IMR-90 (cell line): ENCODE data around the gene EPSTI1. TPM values are rescaled to one million over a fixed set of nuclear protein-coding genes. Genes with fewer than 3 reads are reported as not detected.

ENCODE experiments used
- ATAC-seq: fragments of 200-7000 bp; cut with Tn5 transposase; 2 replicates; pipeline ENCODE4 v1.9.1; 2020; ENCODE audit warnings: low read depth, mild to moderate bottlenecking, moderate library complexity
- BruUV-seq: library from RNA; stranded (reverse); fragments of 400-500 nt; replicated peaks from 2 replicates; lab custom pipeline; 2021; lab: Mats Ljungman, UMichigan
- CTCF ChIA-PET: fragments of 300-600 bp; formaldehyde crosslinking; extraction: SDS; loops from one replicate; lab custom pipeline; 2021; ENCODE audit warnings: antibody characterized with exemption; lab: Yijun Ruan, JAX
- POLR2A ChIA-PET: fragments of 300-600 bp; sonication (Branson Sonifier 250); formaldehyde crosslinking; loops from one replicate; lab custom pipeline; 2022; ENCODE audit warnings: antibody characterized with exemption; ENCODE audit not compliant: unreplicated experiment; lab: Charles Lee
- DNase-seq: peaks from one replicate; pipeline ENCODE4 v3.0.0; 2013
- H2AFZ ChIP-seq: replicated peaks from 2 replicates; pipeline ENCODE3; 2013; ENCODE audit warnings: low read length, mild to moderate bottlenecking; ENCODE audit not compliant: poor library complexity
- H2AK5ac ChIP-seq: 2 replicates; pipeline ENCODE4 v1.6.1; 2013; ENCODE audit warnings: low read depth, low read length, inconsistent platforms
- H2AK9ac ChIP-seq: replicated peaks from 2 replicates; pipeline ENCODE3; 2013; ENCODE audit warnings: mild to moderate bottlenecking, low read depth, low read length, moderate library complexity; ENCODE audit not compliant: poor library complexity
- H2BK120ac ChIP-seq: 2 replicates; pipeline ENCODE4 v1.6.1; 2013; ENCODE audit warnings: low read depth, low read length, inconsistent platforms
- H2BK15ac ChIP-seq: 3 replicates; pipeline ENCODE4 v1.6.1; 2013; ENCODE audit warnings: low read depth, low read length, inconsistent platforms
- H2BK20ac ChIP-seq: 2 replicates; pipeline ENCODE4 v1.6.1; 2013; ENCODE audit warnings: low read depth, mild to moderate bottlenecking, inconsistent platforms, low read length, moderate library complexity
- H2BK5ac ChIP-seq: 2 replicates; pipeline ENCODE4 v1.6.1; 2013; ENCODE audit warnings: mild to moderate bottlenecking, low read depth, low read length, inconsistent platforms; ENCODE audit not compliant: poor library complexity, severe bottlenecking
- H3K14ac ChIP-seq: replicated peaks from 2 replicates; pipeline ENCODE4 v1.6.1; 2013; ENCODE audit warnings: low read depth, low read length, inconsistent platforms
- H3K18ac ChIP-seq: 2 replicates; pipeline ENCODE4 v1.6.1; 2013; ENCODE audit warnings: low read depth, low read length, control low read depth
- H3K23ac ChIP-seq: 2 replicates; pipeline ENCODE4 v1.6.1; 2013; ENCODE audit warnings: low read depth, low read length, inconsistent platforms
- H3K27ac ChIP-seq: 2 replicates; pipeline ENCODE4 v1.5.1; 2013; ENCODE audit warnings: mild to moderate bottlenecking, control low read depth, low read length; ENCODE audit not compliant: insufficient read depth
- H3K27me3 ChIP-seq: 2 replicates; pipeline ENCODE4 v1.6.1; 2013; ENCODE audit warnings: low read length; ENCODE audit not compliant: control insufficient read depth, insufficient read depth
- H3K36me3 ChIP-seq: 2 replicates; pipeline ENCODE4 v1.6.1; 2013; ENCODE audit warnings: low read length, mixed read lengths; ENCODE audit not compliant: control insufficient read depth, insufficient read depth
- H3K4ac ChIP-seq: 2 replicates; pipeline ENCODE4 v1.6.1; 2013; ENCODE audit warnings: low read depth, low read length, inconsistent platforms
- H3K4me1 ChIP-seq: 2 replicates; pipeline ENCODE4 v1.6.1; 2013; ENCODE audit warnings: low read length, mixed read lengths; ENCODE audit not compliant: control insufficient read depth, insufficient read depth
- H3K4me2 ChIP-seq: 2 replicates; pipeline ENCODE4 v1.6.1; 2013; ENCODE audit warnings: low read depth, mild to moderate bottlenecking, control low read depth, low read length, moderate library complexity
- H3K4me3 ChIP-seq: 2 replicates; pipeline ENCODE4 v1.5.1; 2013; ENCODE audit warnings: low read depth, mild to moderate bottlenecking, control low read depth, low read length, moderate library complexity; ENCODE audit not compliant: insufficient read depth
- H3K56ac ChIP-seq: 2 replicates; pipeline ENCODE4 v1.6.1; 2013; ENCODE audit warnings: low read length, inconsistent platforms; ENCODE audit not compliant: insufficient read depth; ENCODE audit errors: extremely low read depth
- H3K79me1 ChIP-seq, 2 experiments: 2 replicates each; pipeline ENCODE4 v1.6.1; 2013; ENCODE audit warnings: low read length in 2 of 2, inconsistent platforms in 1 of 2, low read depth in 1 of 2
- H3K9ac ChIP-seq: 2 replicates; pipeline ENCODE4 v1.6.1; 2013; ENCODE audit warnings: low read depth, low read length, control low read depth
- H3K9me1 ChIP-seq: 2 replicates; pipeline ENCODE4 v1.6.1; 2013; ENCODE audit warnings: low read length, inconsistent platforms; ENCODE audit not compliant: insufficient read depth
- H3K9me3 ChIP-seq: 2 replicates; pipeline ENCODE4 v1.6.1; 2013; ENCODE audit warnings: low read length; ENCODE audit not compliant: control insufficient read depth, insufficient read depth
- H4K20me1 ChIP-seq: 2 replicates; pipeline ENCODE4 v1.6.1; 2013; ENCODE audit warnings: low read length, inconsistent platforms; ENCODE audit not compliant: insufficient read depth
- H4K5ac ChIP-seq: 2 replicates; pipeline ENCODE4 v1.6.1; 2013; ENCODE audit warnings: mild to moderate bottlenecking, low read depth, low read length, control low read depth
- H4K8ac ChIP-seq, 2 experiments: 2 replicates each; pipeline ENCODE4 v1.6.1; 2013; ENCODE audit warnings: low read depth in 2 of 2, low read length in 2 of 2, control low read depth in 1 of 2, inconsistent platforms in 1 of 2
- H4K91ac ChIP-seq: 2 replicates; pipeline ENCODE4 v1.6.1; 2013; ENCODE audit warnings: low read depth, low read length, inconsistent platforms; ENCODE audit not compliant: insufficient read depth
- CHD1 ChIP-seq: IDR thresholded peaks from 2 replicates; pipeline ENCODE4 v1.6.1; 2012; ENCODE audit warnings: low read depth, low read length, improper control_type of control experiment
- FOS ChIP-seq: fragments of 150-350 bp; IDR thresholded peaks from 2 replicates; pipeline ENCODE4 v1.6.1; 2016; ENCODE audit warnings: low read depth, low read length
- MAFK ChIP-seq: IDR thresholded peaks from 2 replicates; pipeline ENCODE4 v1.6.1; 2012; ENCODE audit warnings: low read depth, low read length, improper control_type of control experiment
- MAZ ChIP-seq: IDR thresholded peaks from 2 replicates; pipeline ENCODE4 v1.6.1; 2012; ENCODE audit warnings: low read depth, mild to moderate bottlenecking, low read length, improper control_type of control experiment, moderate library complexity, borderline replicate concordance
- MXI1 ChIP-seq: IDR thresholded peaks from 2 replicates; pipeline ENCODE4 v1.6.1; 2012; ENCODE audit warnings: low read depth, mild to moderate bottlenecking, low read length, moderate library complexity, borderline replicate concordance
- POLR2A ChIP-seq: IDR thresholded peaks from 2 replicates; pipeline ENCODE4 v1.6.1; 2012; ENCODE audit warnings: mild to moderate bottlenecking, low read depth, low read length
- RCOR1 ChIP-seq: IDR thresholded peaks from 2 replicates; pipeline ENCODE4 v1.6.1; 2012; ENCODE audit warnings: mild to moderate bottlenecking, low read length, improper control_type of control experiment; ENCODE audit not compliant: insufficient replicate concordance
- RFX5 ChIP-seq: IDR thresholded peaks from 2 replicates; pipeline ENCODE4 v1.8.0; 2012; ENCODE audit warnings: low read depth, mild to moderate bottlenecking, low read length, moderate library complexity
- SMC3 ChIP-seq: fragments of 150-350 bp; IDR thresholded peaks from 2 replicates; pipeline ENCODE4 v1.6.1; 2016; ENCODE audit warnings: low read depth, mild to moderate bottlenecking, antibody characterized with exemption, low read length, moderate library complexity
- WGBS, 2 experiments: methylation state at CpG; one replicate each; pipeline versions ENCODE4 v1.1.5 to v1.1.7; 2013; ENCODE audit warnings: missing lambda C conversion rate in 2 of 2; ENCODE audit not compliant: insufficient read length in 1 of 2; ENCODE audit errors: extremely low coverage in 2 of 2; 5-methylcytosine and 5-hydroxymethylcytosine counted together
- dilution Hi-C: fragments of 300-500 bp; cut with HindIII; formaldehyde crosslinking; loops from one replicate; pipeline ENCODE4 v1.14.3; 2018; ENCODE audit warnings: low sequenced_read_pairs; ENCODE audit not compliant: unreplicated experiment
- in situ Hi-C: fragments of 300-500 bp; cut with MboI; formaldehyde crosslinking; loops from 3 replicates; pipeline ENCODE4 v1.14.3; 2019; ENCODE audit warnings: low sequenced_read_pairs, inconsistent platforms, mixed read lengths
- intact Hi-C: fragments of 100-400 bp; cut with micrococcal nuclease; formaldehyde crosslinking; loops from 2 replicates; pipeline ENCODE4 v1.10.0; 2022
- polyA plus RNA-seq, 3 experiments: library from polyadenylated mRNA; depleted of rRNA; stranded (reverse); fragments of >200 nt; gene quantifications; 2 replicates each; pipeline ENCODE4 v1.2.3, GENCODE V29; 2012; ENCODE audit warnings: low replicate concordance in 1 of 3
- total RNA-seq: library from RNA; depleted of rRNA; stranded (reverse); fragments of >200 nt; gene quantifications from 2 replicates; pipeline ENCODE4 v1.2.3, GENCODE V29; 2012
- TF ChIP-seq, protein P1 (sequence below): fragments of 150-350 bp; IDR thresholded peaks from 2 replicates; pipeline ENCODE4 v1.6.1; 2017; ENCODE audit warnings: mild to moderate bottlenecking, antibody characterized with exemption, low read length, low read depth
- TF ChIP-seq, protein P2 (sequence below): fragments of 150-350 bp; IDR thresholded peaks from 2 replicates; pipeline ENCODE4 v1.6.1; 2016; ENCODE audit warnings: low read depth, mild to moderate bottlenecking, low read length, moderate library complexity, borderline replicate concordance
- TF ChIP-seq, protein P3 (sequence below): conservative IDR thresholded peaks from 2 replicates; pipeline ENCODE4 v1.5.1; 2012; ENCODE audit warnings: mild to moderate bottlenecking, low read depth, low read length, improper control_type of control experiment

The EPSTI1 gene
- total and polyA plus RNA-seq, 2 of the 4 experiments (the other 2 are of a cell fraction): 0.90 to 1.6 TPM

DNA sequence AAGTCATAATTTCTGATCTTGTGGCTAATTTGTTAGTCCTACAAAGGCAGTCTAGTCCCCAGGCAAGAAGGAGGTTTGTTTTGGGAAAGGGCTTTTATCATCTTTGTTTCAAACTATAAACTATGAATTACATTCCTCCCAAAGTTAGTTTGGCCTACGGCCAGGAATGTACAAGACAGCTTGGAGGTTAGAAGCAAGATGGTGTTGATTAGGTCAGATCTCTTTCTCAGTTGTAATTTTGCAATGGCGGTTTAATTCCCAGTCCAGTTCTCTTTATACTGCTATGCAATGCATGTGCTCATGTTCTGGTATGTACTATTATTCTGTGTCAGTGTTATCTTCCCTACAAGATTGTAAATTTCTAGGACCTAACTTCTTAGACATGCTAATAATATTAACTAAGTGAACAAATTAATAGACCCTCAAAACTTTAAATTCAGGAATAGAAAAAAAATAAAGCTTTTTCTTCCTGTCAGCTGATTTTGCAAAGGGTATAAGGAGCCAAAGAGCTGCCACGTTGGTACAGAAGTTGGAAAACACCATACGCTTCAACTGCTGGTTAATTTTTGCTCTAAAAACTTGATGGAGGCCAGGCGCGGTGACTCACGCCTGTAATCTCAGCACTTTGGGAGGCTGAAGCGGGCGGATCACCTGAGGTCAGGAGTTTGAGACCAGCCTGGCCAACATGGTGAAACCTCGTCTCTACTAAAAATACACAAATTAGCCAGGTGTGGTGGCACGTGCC is 30.1 kb upstream of the EPSTI1 start:
- H3K56ac ChIP-seq: no peak overlapping the region
- no peak overlapping the region for H3K23ac ChIP-seq
- H4K20me1 ChIP-seq: no peaks in the 10 kb centered on the region
- dilution Hi-C loops (no loop called here), in situ Hi-C loops (no loop called here), intact Hi-C loops (loop anchor here (2.0 to 10.0 kb wide), 2 partner anchors 53 to 427 kb away; no protein-coding TSS in a partner anchor)
- POLR2A ChIA-PET: no interaction called here
- no peak overlapping the region for H3K14ac ChIP-seq
- no TSS peak for BruUV-seq
- no peak overlapping the region for H2BK20ac ChIP-seq
- no peak overlapping the region for H3K4me2 ChIP-seq
- no peak for TF ChIP-seq FOS
- TF ChIP-seq POLR2A: no peak
- no peak for TF ChIP-seq MAZ
- no peak for TF ChIP-seq MAFK
- no peak for TF ChIP-seq MXI1
- no peak for TF ChIP-seq RFX5
- TF ChIP-seq RCOR1: no peak
- TF ChIP-seq, protein P1, sequence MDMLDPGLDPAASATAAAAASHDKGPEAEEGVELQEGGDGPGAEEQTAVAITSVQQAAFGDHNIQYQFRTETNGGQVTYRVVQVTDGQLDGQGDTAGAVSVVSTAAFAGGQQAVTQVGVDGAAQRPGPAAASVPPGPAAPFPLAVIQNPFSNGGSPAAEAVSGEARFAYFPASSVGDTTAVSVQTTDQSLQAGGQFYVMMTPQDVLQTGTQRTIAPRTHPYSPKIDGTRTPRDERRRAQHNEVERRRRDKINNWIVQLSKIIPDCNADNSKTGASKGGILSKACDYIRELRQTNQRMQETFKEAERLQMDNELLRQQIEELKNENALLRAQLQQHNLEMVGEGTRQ: no peak
- TF ChIP-seq, protein P2, sequence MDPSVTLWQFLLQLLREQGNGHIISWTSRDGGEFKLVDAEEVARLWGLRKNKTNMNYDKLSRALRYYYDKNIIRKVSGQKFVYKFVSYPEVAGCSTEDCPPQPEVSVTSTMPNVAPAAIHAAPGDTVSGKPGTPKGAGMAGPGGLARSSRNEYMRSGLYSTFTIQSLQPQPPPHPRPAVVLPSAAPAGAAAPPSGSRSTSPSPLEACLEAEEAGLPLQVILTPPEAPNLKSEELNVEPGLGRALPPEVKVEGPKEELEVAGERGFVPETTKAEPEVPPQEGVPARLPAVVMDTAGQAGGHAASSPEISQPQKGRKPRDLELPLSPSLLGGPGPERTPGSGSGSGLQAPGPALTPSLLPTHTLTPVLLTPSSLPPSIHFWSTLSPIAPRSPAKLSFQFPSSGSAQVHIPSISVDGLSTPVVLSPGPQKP: no peak
- TF ChIP-seq, protein P3, sequence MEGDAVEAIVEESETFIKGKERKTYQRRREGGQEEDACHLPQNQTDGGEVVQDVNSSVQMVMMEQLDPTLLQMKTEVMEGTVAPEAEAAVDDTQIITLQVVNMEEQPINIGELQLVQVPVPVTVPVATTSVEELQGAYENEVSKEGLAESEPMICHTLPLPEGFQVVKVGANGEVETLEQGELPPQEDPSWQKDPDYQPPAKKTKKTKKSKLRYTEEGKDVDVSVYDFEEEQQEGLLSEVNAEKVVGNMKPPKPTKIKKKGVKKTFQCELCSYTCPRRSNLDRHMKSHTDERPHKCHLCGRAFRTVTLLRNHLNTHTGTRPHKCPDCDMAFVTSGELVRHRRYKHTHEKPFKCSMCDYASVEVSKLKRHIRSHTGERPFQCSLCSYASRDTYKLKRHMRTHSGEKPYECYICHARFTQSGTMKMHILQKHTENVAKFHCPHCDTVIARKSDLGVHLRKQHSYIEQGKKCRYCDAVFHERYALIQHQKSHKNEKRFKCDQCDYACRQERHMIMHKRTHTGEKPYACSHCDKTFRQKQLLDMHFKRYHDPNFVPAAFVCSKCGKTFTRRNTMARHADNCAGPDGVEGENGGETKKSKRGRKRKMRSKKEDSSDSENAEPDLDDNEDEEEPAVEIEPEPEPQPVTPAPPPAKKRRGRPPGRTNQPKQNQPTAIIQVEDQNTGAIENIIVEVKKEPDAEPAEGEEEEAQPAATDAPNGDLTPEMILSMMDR: no peak
- TF ChIP-seq CHD1: no peak
- TF ChIP-seq SMC3: no peak
- H3K9me3 ChIP-seq: no peaks in the 10 kb centered on the region
- H3K36me3 ChIP-seq: no peaks in the 10 kb centered on the region
- H3K27ac ChIP-seq: no peak overlapping the region
- 92% methylated on average over 2 of the region's 11 CpGs; no CpG with 5 or more reads in 1 of the 2 experiments for WGBS, 2 experiments
- H4K5ac ChIP-seq: no peak overlapping the region; the same call in 1 of the 2 replicates
- H2BK15ac ChIP-seq: no peak overlapping the region
- H3K27me3 ChIP-seq: no peaks in the 10 kb centered on the region
- DNase-seq (peak; percentile 31), ATAC-seq (no peak)
- H3K18ac ChIP-seq: no peak overlapping the region
- 0 out of 2 replicates have a peak overlapping the region, but pooled peaks have one; percentile 19 for H2BK120ac ChIP-seq
- no peaks in the 10 kb centered on the region for H3K9me1 ChIP-seq
- H3K4me3 ChIP-seq: no peak overlapping the region
- H2AFZ ChIP-seq: no peak overlapping the region
- CTCF ChIA-PET: no interaction called here
- H4K8ac ChIP-seq: 0 out of 4 replicates have a peak overlapping the region, but pooled peaks of 1 of the 2 experiments have one; percentile 26
- no peak overlapping the region; the same call in 1 of the 2 replicates for H2AK5ac ChIP-seq
- no peak overlapping the region for H2AK9ac ChIP-seq
- no peak overlapping the region for H4K91ac ChIP-seq
- peaks cover 3% of the 10 kb centered on the region for H3K4me1 ChIP-seq
- H3K79me1 ChIP-seq: peaks cover 11 to 38% of the 10 kb centered on the region in 2 experiments; a peak in 3 of 4 replicates
- H2BK5ac ChIP-seq: no peak overlapping the region
- no peak overlapping the region for H3K9ac ChIP-seq
- no peak overlapping the region for H3K4ac ChIP-seq
